BE2C (cell line): ENCODE data around the gene CACNA1I.
"Not testable (repeated sequence)": the region's sequence is repeated elsewhere in the genome, so short reads cannot be mapped to it uniquely, and the experiment has no call there.

Experiments
- DNase-seq: peaks from one replicate; pipeline ENCODE4 v3.0.0-alpha.2; 2020
- H3K27me3 ChIP-seq: fragments of 250-450 bp; sonication (Bioruptor Pico); 2 replicates; pipeline ENCODE4 v1.5.1; 2020; ENCODE audit warnings: mild to moderate bottlenecking
- H3K36me3 ChIP-seq: fragments of 250-450 bp; sonication (Bioruptor Pico); 2 replicates; pipeline ENCODE4 v1.5.1; 2020; ENCODE audit warnings: mild to moderate bottlenecking
- H3K4me1 ChIP-seq: fragments of 250-450 bp; sonication (Bioruptor Pico); 2 replicates; pipeline ENCODE4 v1.5.1; 2020
- H3K4me3 ChIP-seq: 2 replicates; pipeline ENCODE4 v1.5.1; 2011; ENCODE audit warnings: low read depth, low read length
- H3K9me3 ChIP-seq: fragments of 250-450 bp; sonication (Bioruptor Pico); 2 replicates; pipeline ENCODE4 v1.5.1; 2020
- TF ChIP-seq, protein P1 (sequence below): IDR thresholded peaks from 2 replicates; pipeline ENCODE4 v1.5.1; 2012; ENCODE audit warnings: mild to moderate bottlenecking, low read depth, low read length

Gene CACNA1I

DNA sequence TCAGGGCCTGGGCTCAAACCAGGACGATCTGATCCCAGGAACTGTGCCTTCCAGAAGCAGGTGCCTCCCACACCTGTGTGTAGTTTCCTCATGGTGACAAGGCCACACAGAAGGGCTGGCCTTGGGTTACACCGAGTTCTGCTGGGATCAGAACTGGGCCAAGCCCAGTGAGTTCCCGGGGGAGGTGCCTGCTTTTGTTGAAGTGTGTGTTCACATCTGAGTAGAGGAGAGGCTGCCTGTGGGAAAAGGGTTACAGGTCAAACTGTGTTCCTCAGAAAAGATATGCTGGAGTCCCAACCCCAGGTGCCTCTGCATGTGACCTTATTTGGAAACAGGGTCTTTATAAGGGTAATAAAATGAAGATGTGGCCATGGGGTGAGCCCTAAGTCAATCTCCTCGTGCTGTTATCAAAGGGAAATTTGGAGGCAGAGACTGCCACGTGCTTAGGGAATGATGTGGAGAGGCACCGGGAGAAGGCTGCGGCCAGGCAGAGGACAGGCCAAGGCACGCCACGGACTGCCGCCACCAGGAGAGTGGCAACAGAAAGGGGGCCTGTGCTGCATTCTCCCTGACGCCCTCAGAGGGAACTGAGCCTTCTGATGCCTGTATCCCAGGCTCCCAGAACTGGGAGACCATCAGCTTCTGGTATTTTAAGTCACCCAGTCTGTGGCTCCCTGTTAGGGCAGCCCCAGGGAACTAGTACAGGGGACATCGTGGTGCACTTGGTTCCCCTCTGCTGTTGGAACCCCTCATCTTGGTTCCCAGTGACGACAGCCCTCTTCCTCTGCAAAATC is 158.8 kb downstream of the CACNA1I start:
- no peak for DNase-seq
- H3K4me1 ChIP-seq: no peaks in the 10 kb centered on the region
- H3K36me3 ChIP-seq: no peaks in the 10 kb centered on the region
- TF ChIP-seq, protein P1, sequence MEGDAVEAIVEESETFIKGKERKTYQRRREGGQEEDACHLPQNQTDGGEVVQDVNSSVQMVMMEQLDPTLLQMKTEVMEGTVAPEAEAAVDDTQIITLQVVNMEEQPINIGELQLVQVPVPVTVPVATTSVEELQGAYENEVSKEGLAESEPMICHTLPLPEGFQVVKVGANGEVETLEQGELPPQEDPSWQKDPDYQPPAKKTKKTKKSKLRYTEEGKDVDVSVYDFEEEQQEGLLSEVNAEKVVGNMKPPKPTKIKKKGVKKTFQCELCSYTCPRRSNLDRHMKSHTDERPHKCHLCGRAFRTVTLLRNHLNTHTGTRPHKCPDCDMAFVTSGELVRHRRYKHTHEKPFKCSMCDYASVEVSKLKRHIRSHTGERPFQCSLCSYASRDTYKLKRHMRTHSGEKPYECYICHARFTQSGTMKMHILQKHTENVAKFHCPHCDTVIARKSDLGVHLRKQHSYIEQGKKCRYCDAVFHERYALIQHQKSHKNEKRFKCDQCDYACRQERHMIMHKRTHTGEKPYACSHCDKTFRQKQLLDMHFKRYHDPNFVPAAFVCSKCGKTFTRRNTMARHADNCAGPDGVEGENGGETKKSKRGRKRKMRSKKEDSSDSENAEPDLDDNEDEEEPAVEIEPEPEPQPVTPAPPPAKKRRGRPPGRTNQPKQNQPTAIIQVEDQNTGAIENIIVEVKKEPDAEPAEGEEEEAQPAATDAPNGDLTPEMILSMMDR: no peak
- no peaks in the 10 kb centered on the region for H3K27me3 ChIP-seq
- H3K9me3 ChIP-seq: no peaks in the 10 kb centered on the region
- no peak overlapping the region for H3K4me3 ChIP-seq

DNA sequence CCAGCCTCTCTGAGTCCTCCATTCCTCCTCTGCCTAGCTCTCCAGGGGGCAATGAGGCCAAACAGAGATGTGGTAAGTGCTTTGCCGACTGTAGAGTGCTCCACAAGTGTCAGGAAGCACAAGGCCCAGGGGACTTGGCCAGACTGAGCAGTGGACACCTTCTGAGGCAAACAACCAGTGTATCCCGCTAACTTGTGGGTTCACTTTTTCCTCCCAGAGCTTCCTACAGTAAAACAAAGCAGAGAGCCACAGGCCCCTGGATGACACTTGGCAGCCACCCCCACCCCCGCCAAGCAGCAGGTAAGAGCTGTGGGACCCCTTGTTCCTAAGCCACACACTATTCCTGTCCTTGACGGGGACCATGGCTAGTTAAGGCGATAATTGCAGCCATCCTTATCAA is 160.9 kb downstream of the CACNA1I start:
- no peak for DNase-seq
- Histone ChIP-seq H3K36me3 (no peaks in the 10 kb centered on the region), H3K9me3 (no peaks in the 10 kb centered on the region), H3K27me3 (peaks cover 3% of the 10 kb centered on the region), H3K4me3 (no peak overlapping the region), H3K4me1 (no peaks in the 10 kb centered on the region)
- TF ChIP-seq, protein P1: no peak

DNA sequence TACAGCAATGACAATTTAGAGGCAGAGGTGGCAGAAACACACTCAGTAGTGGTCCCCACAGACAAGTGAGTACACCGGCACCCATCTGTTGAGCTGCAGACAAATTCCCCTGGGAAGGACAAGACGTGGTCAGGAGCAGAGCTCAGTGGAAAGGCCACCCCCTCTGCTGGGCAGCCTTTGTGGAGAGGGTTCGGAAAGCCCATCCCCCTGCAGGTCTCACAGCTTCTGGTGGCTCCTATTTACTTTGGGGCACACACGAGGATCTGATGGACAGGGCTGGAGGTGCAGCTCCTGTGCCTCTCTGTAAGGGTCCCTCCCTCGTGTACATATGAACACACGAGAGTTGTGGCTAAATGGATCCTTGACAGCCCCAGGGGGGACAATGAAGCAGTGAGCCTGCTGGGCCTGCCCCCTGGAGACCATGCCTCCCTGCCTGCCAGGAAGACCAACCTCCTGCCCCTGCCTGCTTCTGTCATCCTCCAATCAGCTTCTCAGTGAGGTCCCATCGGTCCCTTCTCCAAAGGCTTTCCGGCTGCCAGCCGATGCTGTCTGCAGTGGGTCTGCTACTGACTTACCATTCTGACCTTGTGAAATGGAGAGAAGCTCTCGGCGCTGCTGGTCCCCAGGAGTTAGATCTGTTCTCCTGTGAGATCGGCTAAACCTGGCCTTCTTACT is 161.5 kb downstream of the CACNA1I start:
- Histone ChIP-seq H3K36me3 (no peaks in the 10 kb centered on the region), H3K4me1 (no peaks in the 10 kb centered on the region), H3K4me3 (peak overlapping the region; percentile 8), H3K9me3 (no peaks in the 10 kb centered on the region), H3K27me3 (peaks cover 3% of the 10 kb centered on the region)
- TF ChIP-seq, protein P1: no peak
- DNase-seq: peak; percentile 58

DNA sequence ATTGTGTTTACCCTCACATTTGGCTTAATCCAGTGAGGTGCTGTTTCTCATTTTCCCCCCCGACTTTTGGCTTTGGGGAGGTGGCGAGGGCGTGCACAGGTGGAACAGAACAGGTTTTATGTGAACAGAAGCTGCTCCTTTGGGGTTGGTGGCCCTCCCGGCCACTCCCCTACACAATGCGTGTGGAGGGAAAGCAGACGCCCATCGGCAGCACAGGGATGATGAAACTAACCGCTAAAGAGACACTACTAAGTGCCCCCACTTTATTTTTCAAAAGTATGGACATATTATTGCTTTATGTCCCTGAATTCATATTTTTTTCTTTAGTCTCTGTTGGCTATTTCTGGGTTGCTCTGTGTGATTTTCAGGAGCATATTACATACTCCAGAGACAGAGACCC is 162.1 kb downstream of the CACNA1I start:
- TF ChIP-seq, protein P1: no peak
- Histone ChIP-seq H3K4me1 (no peaks in the 10 kb centered on the region), H3K9me3 (no peaks in the 10 kb centered on the region), H3K36me3 (no peaks in the 10 kb centered on the region), H3K27me3 (peaks cover 3% of the 10 kb centered on the region), H3K4me3 (peak overlapping the region; percentile 8)
- DNase-seq: no peak

DNA sequence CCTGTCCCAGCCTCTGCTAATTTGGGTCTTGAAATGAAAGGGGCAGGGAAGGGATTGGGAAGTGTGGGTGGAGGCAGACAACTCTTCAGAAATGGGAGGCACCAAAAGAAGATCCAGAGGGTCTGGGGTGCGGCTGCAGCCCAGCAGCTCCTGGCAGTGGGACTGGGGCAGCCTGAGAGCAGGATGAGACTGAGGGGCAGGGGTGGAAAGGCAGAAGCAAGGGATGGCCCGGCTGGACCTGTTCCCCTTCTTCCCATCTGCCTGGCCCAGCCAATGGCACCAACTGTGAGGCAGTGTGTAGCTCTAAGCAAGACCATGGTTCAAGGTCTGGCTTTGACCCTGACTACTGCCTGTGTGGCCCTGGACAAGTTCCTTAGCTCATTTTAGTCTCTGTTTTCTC is 162.6 kb downstream of the CACNA1I start:
- Histone ChIP-seq H3K36me3 (no peaks in the 10 kb centered on the region), H3K4me1 (no peaks in the 10 kb centered on the region), H3K27me3 (peaks cover 9% of the 10 kb centered on the region), H3K4me3 (no peak overlapping the region), H3K9me3 (no peaks in the 10 kb centered on the region)
- TF ChIP-seq, protein P1: no peak
- DNase-seq: no peak

DNA sequence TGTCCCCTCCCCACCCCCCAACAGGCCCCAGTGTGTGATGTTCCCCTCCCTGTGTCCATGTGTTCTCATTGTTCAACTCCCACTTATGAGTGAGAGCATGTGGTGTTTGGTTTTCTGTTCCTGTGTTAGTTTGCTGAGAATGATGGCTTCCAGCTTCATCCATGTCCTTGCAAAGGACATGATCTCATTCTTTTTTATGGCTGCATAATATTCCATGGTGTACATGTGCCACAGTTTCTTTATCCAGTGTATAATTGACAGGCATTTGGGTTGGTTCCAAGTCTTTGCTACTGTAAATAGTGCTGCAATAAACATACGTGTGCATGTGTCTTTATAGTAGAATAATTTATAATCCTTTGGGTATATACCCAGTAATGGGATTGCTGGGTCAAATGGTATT is 163.5 kb downstream of the CACNA1I start:
- H3K4me3 ChIP-seq, H3K4me1 ChIP-seq, DNase-seq, H3K9me3 ChIP-seq, H3K36me3 ChIP-seq, H3K27me3 ChIP-seq: not testable (repeated sequence)
